HG03175 (cell line): ENCODE data around the gene SDC3.

ENCODE experiments used
- ATAC-seq: cut with Tn5 transposase; IDR thresholded peaks from one replicate; pipeline ENCODE4 v1.9.1; 2021; ENCODE audit warnings: mild to moderate bottlenecking, moderate library complexity; ENCODE audit not compliant: unreplicated experiment

Gene SDC3

DNA sequence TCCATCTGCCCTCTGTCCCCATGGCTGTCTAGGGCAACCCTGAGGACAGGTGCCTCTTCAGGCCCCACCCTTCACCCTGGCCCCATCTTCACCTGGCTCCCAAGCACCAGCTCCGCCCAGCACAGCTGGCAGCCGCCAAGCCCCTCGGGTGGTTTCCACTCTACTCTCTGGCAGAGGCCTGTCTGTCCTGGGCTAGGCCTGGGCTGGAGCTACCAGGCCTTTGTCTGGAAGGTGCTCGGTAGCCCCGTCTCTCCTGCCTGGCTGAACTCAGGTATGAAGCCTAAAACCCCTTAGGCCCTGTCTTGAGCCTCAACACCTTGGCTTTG is 17.4 kb downstream of the SDC3 start:
- no peak for ATAC-seq

DNA sequence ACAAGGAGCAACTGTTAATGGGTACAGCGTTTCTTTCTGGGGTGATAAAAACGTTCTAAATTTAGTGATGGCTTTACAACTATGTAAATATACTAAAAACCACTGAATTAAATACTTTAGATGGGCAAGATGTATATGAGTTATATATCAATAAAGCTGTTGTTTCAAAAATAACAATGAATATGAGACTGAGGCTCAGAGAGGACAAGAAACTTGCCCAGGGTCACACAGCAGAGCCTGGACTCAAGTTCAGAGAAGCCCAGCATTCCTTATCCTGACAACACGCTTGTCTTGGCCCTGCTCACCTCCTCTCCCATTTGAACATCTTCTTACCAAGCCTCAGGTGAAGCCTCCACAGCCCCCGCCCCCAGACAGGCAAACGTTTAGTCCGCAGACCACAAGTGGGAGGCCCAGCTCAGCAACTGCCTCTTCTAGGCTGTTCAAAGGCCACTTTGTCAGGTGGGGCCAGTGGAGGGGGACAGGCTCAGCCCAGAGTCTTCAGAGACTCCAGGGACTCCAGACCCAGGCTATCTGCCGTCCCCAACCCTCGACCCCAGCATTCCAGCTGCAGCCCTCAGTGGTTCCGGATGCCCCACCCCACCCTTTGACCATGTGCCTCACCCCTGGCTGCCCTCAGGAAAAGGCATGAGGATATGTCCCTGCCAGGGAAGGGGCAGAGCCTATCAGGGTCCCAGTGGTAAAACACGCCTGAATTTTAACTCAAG is 17.9 kb downstream of the SDC3 start:
- no peak for ATAC-seq

DNA sequence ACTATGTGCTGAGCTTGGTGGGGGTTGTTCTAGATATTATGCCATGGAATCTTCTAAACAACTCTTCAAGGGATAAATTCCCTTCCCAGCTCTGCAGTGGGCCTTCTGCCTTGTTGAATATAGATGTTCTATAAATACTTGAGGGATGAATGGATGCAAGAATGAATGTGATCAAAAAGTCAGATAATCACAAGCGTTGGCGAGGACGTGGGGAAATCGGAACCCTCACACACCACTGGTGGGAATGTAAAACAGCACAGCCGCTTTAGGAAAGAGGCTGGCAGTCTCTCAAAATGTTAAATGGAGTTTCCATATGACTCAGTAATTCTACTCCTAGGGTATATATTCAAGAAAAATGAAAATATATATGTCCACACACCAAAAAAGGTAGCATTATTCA is 19.0 kb downstream of the SDC3 start:
- no peak for ATAC-seq

DNA sequence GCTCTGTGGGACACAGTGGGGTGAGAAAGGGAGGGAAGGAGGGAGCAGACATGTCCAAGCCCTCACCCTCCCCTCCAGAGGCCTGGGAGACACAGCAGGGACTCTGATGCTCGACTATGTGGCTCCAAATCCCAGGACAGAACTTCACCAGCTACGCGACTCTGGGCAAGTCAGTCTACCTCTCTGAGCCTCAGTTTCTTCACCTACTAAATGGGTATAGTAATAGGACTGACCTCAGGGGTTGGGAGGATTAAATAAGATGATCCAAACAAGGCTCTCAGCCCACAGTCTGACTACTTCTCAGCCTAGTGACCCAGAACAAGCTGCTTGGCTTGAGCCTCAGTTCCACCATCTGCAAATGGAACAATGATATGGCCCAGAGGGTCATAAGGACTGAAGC is 19.6 kb downstream of the SDC3 start:
- no peak for ATAC-seq

DNA sequence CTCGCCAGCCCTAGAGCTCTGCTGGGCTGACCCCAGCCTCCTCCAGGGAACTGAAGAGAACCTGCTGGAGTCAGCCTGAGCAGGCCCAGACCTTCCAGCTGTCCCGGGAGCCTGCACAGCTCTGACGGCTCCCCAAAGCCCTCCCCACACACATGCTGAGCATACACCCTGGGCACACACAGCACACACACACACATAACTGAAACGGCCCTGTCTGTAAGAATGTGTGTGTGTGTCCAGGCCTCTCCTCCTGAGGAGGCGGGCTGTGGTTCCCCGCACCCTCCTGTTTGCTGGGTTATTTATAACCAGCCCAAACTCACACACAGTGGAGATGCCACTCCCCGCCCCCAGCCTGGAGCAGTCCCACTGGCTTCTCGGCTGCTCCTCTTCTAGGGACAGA is 20.2 kb downstream of the SDC3 start:
- ATAC-seq, result no peak

DNA sequence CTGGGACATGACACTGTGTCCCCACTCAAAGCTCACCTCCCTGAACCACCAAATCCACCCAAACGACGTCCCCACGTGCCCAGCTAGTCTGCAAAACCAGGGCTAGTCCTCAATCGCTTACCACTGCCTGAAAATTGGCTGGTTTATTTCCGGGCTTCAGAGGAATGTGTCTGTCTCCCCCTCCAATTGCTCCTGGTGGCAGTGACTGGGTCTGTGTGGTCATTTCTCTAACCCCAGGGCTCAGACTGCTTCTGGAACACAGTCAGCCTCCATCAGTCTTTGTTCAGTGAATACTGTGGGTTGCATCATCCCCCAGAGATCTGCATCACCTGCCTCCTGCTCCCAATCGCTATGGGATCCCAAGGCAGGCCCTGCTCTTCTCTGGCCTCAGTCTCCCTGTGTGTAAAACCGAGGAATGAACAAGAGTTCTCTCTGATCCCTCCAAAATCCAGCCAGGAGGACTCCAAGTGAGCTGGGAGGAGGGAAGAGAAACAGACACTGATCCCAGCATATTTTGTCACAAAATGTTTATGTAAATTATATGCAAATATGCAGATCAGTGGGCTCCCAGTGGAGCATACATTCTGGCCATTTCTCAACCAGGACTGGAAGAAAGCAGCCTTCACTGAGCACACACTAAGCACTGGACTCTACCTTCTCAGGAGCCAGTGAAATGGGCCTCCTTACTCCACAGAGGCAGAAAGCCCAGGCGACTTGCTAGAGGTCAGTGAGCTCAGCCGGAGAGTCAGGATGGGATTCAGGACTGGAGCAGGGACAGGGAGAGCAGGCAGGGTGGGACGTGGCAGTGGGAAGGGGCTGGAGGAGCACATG is 20.9 kb downstream of the SDC3 start:
- ATAC-seq, result no peak

DNA sequence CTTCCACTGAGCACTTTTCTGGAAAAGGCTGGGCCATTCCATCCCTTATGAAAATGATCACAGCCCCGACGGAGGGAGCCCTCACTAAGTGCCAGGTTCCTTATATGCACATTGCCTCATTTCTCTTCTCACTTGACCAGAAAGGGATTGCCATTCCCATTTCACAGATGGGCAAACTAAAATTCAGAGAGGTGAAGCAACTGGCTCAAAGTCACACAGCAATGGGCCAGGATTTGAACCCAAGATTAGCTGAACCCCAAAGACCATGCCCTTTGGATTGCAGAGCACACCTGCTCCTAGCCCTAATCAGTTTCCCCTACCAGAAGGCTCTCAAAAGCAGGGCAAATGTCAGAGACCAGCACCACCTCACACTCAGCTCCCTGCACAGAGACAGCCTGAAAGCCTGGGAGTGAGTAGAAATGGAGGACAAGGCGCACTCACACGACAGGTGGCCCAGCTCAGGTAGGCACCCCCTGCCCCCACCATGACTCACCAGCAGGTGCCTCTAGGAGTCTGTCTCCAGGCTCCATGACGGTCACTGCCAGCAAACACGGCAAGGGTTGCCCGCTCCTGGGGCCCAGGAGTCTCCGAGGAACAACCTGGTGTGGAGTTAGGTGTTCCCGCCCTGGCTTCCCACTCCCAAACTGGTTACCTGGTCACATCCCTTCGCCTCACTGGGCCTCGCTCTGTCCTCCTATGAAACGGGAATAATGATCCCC is 21.7 kb downstream of the SDC3 start:
- ATAC-seq, result no peak

DNA sequence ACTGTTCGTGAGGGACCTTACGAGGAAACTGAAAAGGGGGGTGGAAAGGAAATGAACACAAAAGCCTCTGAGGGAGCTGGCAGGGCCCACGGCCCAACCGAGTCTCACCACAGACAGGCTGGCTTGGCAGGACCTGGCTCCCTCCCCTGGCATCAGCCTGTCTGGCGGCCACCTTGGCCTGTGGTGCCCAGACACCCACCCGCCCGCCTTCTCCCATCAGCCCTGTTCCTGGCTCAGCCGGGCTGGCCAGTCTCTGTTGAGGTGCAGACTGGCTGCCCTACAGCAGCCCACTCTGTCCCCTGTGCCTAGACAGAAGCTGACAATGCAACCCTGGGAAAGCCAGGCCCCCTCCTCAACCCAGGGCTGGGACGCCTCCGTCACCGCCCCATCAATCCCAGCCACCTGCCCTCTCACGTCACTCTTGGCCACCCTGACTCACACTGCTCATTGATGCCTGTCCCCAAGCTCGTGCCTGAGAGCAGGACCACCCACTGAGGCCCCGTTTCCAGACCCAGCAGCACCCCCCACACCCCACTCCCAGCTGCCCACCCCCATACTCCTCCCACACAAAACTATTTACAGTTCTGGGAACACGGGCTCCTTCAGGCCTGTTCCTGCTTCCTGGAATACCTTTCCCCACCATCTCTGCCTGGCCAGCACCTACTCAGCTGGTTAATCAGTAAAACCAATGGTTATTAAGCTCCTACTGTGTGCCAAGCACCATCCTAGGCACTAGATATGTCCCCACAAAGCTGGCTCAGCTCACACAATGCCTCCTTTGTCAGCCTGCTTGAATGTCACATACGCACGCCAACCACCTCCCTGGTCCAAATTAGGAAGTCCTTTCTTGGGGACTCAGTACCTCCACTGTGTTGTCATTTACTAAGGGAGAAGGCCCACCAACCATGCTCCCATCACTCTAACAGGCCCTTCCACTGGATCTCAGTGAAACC is 22.7 kb downstream of the SDC3 start:
- ATAC-seq, result no peak

DNA sequence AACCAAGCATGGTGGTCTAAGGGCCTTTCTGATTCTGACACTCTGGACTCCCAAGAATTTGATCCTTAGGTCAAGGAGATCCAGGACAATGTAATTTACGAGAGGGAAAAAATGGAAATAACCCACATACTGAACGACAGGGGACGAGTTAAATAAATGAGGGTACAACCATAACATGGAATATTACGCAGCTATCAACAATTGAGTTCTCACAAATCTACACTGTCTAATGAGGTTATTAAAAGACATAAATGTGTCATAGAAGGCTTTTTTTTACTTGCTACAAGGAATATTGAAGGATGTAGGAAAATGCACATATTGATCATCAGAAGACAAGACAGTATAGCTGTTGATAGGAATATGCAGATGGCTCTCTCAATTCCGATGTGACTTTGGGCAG is 23.8 kb downstream of the SDC3 start:
- ATAC-seq, result no peak

DNA sequence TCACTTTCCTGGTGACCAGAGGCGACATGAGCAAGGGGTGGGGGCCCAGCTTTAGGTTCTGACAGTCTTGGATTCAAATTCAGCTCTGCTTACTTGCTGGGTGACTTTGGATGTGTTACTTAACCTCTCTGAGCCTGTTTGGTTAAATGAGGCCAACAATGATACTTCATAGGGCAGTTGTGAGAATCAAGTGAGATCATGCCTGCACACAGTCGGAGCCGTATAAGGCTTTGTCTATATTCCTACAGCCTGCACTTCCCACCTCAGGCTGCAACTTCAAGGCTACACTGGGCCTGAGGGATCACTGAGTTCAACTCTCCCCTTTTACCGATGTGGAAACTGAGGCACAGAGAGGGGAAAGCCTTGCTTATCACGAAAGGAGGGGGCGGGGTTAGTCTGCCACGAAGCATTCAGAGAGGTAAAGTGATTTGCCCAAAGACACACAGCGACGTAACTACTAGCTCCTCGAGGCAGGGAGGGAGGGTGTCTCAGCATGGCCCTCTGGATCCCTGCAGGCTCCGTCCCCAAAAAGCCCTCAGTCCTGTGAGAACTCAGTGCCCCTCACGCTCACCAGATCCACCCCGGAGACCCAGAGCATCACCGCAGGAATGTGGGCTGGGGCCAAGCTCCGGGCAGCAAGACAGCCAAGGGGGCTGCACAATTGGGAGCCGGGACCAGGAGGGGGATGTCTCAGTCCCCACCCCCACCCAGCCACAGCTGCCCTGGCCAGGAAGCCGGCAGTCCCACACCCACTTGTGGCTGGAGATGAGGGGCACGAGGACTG is 25.0 kb downstream of the SDC3 start:
- no peak for ATAC-seq

DNA sequence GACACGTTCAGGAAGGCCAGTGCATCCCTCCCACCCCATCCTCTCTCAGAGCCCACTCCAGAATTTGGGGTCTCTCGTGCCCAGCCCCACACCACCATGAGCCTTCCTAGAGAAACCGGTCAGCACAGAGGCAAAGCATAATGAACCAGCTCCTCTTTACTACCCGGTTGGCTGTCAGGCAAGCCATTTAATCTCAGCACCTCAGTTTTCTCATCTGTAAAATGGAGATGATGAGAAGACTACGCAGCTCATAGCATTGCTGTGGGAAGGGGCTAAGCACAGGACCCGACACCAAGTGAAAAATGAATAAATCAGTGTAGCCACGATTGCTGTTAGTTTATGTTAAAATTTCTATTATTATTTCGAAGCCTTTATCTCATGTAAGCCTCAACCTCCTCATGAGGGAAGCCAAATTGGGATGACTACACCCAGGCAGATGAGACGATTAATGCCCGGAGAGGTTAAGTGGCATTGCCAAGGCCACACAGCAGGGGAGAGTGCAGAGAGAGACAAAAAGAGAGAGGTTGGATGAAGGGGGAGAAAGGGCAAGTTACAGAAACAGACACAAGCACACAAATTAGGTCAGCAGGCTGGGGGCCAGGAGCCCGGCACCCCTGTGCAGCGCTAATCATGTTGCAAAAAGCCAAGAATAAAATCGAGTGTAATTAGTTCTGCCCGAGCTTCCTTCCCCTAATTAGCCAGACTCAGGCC is 25.7 kb downstream of the SDC3 start:
- no peak for ATAC-seq

DNA sequence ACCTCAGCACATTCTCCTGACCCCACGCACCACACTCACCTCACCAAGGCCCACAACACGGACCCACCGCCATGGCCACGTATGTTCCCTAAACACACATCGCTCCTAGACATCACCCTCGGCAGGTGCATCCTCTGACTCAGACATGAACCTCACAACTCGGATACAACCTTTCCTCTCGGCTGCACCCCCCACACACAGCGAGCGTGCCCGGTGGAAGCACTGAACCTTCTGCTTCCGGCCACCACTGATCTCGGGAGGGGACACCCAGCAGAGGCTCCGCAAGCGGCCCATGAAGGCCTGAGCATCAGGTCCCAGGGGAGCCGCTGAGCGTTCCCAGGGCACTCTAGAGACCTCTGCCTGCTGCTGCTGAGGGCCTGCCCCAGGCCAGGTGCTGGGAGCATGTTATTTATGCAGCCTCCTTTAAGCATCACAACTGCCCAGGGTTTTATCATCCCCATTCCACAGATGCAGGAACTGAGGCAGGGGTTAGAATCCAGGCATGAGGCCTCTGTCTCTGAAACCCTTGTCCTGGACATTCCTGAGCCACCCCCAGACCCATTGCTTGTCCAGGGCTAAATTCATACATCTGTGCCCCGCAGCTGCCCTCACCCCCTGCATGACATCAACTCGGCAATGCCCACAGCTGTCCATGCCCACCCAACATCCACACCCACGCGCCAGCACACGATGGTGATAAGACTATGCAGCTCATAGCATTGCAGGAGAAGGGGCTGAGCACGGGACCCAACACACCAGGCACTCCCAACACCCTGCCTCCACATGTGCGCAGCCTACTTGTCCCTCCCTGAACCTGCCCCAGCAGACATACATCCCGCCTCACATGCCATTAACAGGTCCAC is 27.0 kb downstream of the SDC3 start:
- peak; percentile 80 for ATAC-seq

DNA sequence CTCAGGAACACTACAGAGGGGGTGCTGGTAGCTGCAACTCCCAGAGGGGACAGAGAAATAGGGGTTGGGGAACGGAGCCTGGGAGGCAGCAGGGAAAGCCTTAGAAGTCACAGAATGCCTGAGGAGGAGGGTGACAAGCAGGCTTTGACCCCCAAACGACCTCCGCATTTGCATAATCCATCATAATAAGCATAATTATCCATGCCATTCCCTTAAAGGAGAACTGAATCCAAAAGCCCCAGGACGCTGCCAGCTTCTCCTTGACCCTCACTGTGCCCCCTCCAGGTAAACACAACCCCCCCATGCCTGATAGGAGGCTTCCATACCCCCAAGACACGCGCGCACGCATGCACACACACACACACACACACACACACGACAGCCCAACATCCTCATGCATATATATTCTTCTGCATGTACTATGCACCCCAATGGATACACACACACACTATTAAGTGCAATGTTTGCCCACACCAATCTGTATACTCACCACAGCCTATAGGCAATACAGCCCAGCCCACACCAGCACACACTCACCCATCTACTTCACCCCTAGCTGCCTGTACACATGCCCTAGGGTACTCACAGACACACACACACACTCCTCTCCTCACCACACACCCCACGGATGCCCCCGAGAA is 27.8 kb downstream of the SDC3 start:
- ATAC-seq, result peak; percentile 18

DNA sequence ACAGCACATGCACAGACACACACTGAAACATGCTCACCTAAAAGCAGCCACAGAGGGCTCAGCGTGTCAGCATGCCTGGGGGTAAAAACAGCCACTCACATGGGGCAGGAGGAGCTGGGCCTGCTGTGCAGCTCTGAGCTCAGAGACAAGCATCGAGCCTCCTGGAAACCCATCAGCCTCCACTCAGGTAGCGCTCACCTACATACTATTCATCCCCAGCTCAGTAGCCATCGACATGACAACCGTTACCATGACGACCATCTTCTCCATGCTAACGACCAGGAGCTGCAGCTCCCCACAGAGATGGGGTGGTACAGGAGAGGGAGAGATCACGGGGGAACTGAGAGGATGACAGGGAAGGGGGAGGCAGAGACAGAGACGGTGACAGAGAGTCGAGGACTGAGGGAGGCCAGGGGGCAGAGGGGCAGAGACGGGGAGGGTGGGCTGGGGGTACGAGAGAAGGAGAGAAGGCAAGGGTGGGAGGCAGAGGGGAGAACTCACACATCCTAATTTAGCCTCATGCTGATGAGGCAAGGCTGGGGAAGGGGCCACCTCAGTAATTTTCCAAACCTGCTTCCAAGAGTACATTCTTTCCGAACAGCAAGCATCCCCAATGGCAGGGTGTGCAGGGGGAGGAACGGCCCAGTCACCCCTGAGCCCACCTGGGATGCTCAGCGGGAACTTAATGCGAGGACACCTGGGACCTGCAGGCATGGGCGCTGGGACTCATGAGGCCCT is 28.4 kb downstream of the SDC3 start:
- ATAC-seq, result no peak

DNA sequence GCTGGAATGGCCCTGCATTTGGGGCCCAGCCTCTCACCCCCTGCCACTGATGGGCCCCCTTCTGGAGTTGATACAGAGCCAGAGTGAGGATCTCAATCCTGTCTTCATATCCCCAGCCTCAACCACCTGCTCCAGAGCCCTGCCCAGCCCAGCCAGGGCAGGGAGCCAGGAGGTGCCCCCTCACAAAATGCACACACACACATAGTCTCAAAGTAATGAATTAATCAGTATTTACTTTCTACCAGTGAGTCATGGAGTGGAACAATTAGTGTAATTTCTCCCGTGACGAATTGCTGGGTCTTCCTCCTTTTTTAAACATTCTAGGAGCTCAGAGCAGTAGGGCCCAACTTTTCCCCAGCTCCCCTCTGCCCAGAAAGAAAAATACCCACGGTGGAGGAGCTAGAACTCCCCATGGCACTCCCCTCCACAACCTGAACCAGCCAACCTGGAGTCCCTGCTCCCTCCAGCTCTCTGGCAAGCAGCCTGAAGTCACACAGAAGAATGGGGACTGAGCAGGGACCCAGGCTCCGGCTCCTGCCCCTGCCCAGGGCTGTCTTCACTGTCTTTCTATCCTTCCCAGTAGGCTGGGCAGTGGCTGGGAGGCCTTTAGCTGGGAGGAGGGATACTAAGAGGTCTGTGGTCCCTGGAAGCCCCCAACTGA is 29.3 kb downstream of the SDC3 start:
- ATAC-seq, result no peak

DNA sequence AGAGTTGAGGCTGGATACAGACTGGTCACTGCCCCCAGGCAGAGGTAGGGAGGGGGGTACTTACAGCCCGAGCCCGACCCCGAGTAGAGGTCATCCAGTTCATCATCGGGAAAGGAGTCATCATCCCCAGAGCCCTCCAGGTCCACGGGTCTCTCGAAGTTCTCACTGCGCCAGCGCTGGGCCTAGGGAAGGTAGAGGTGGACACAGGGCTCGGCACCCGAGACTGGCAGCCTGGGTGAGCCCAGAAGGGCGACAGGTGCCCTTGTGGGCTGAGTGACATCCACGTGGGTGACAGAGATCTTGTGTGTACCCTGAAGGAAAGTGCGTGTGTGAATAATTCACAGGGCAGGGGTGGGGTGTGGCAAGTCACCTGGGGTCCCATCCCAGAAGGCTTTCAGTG is 30.0 kb downstream of the SDC3 start:
- ATAC-seq, result no peak

DNA sequence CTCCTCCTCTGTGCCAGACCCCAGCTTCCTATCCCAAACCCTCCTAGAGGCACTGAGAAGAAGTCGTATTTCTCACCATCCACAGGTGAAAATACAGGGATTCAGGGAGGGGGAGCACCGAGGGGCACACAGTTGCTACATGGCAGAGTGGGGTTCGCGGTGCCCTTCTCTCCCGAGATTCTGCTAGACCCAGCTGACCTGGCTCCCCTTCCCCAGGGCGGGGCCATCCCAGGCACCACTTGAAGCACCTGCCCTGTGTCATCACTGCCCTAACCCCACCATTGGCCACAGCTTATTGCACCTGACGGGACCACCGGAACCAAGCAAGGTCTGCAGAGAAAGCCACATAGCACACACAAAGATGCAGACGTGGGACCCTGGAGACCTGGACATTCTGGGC is 30.5 kb downstream of the SDC3 start:
- no peak for ATAC-seq
